SHP77 (cell line): ENCODE measurements around the gene TRIO.

Source experiments
- DNase-seq, 2 experiments: peaks; one replicate each; lab custom pipeline; 2025; lab: John Stamatoyannopoulos, UW

Gene TRIO

DNA sequence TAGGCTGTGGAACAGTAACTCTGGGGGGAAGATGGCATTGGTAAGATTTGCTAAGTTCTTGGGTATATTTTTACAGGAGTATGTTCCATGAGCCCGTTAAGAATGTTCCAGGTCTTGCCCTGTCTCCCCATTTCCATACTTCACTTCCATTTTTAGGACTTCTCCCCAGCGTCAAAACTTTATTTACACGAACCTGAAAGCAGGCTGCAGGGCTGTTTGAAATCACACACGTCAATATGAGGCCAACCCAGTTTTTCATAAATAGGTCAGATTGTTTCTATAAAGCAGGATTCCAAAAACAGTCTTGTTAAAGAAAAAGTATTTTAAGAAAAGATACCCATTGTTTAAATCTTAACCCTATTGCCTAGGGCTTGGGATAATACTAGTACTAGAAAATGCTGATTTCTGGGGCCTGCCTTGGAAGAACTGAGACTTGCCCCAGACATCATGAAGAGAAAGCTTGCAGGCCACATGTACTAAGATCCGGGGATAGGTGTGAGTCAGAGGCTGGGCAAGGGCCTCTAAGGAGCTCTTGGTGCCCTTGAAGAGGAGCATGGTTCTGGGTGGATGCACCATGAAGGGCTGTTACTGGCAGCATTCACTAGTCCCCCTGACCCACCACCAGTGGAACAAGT, 24.2 kb downstream of the TRIO start:
- no peak for DNase-seq

DNA sequence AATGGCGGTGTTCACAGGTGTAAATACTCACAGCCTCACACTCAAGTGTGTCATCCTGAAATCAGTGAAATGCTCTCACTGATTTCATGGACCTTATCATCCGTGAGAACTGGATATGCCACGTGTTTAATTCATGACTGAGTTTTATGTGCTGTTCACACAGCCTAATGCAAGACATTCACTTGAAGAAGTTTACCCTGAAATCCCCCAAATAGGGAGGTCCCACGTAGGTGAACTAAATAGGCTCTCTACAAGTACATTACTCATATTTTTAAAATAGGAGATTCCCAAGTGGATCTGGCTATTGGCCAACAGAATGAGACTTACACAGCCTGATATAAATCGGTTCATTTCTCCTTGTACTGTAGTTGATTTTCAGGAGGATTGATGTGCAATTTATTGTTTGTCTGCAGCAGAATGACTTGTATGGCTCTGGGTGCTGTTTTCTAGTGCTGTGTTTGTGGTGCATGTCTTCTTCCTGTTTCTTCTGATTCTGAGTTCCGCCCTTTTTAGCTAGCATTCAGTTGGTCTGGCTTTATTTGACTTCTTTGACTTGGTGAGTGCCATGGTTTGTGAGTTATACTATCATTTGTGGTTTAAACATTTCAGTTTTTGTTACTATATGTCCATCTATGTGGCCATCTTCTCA, 25.1 kb downstream of the TRIO start:
- DNase-seq, result peak in 1 of 2 experiments; percentile 18

DNA sequence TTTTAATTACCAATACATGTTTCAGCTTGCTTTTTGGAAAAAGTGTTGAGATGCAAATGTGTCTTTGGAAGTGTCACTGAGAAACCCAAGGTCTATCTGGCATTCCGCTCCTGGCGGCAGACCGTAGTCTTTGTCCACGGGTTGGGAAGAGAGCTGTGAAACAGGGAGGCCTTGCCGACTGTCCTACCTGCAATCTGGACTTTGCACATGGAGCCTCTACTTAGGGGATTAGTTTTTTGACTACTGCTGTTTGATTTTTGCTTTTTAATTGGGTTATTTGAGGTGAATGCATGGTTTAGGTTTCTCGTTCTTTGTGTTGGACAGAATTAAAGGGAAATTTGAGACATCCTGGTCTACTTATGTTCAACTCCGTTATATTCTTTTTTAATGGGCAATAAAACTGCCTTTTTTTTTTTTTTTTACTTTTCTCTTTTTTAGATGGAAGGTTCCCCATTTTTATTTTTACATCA, 25.7 kb downstream of the TRIO start:
- no peak for DNase-seq

DNA sequence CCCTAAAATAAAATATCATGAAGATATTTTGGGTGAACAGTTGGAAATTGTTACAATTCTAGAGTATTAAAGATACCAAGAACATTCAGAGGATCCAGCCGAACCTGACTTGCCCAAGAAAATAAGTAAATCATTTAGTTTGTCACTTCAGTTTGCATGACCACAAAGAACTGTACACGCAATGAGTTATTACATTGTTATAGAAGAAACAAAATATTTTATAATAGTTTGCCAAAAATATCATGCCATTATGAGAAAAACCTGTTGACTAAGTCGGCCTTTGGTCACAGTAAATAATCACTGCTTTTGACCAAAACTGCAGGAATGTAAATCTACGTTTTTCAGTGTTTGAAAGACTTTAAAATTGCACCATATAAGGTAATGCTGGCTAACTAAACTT, 27.9 kb downstream of the TRIO start:
- no peak for DNase-seq

DNA sequence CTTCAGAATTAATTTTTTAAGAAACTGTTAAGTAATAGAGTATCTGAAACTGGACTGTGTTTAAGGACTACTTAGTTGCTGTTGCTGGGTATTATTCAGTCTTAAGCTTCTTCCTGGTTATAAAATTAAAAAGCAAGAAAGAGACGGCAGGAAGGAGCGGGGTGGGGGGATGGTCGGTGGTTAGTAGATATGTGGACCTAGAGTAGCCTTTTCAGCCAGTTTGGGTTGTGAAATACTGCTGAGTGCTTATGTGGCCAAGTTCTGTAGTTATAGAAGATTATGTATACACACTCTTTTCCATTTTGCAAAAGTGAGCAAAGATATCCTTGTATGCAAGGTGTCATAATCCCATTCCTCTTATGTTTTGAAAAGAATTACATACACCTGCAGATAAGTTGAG, 28.5 kb downstream of the TRIO start:
- no peak for DNase-seq

DNA sequence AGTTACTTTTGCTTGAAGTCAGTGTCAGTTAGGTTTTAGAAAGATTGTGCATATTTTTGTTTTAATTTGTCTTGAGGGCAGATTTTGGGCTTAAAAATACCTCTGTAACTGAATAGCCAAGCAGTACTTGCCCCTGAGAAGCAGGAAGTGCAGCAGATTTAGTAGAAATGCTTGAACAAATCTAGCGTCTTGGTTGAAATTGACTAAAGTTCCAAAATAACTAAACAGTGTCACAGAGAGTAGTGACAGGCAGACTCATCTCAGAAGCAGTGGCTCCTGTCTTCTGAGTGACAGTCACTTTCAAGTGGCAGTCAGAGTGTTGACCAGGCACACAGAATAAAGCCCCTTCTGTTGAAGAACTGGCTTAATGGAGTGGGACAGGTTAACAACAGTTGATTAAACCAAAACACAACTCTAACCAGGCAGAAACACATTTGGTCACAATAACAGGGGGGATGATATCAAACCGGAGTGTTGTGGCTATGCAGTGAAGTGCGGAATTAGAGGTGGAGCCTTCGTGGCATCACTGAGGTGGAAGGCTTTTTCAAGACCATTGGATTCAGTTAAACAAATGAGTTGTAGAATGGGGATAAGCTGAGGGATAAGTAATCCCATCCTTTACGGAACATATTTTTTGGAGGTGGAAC, 29.1 kb downstream of the TRIO start:
- no peak for DNase-seq

DNA sequence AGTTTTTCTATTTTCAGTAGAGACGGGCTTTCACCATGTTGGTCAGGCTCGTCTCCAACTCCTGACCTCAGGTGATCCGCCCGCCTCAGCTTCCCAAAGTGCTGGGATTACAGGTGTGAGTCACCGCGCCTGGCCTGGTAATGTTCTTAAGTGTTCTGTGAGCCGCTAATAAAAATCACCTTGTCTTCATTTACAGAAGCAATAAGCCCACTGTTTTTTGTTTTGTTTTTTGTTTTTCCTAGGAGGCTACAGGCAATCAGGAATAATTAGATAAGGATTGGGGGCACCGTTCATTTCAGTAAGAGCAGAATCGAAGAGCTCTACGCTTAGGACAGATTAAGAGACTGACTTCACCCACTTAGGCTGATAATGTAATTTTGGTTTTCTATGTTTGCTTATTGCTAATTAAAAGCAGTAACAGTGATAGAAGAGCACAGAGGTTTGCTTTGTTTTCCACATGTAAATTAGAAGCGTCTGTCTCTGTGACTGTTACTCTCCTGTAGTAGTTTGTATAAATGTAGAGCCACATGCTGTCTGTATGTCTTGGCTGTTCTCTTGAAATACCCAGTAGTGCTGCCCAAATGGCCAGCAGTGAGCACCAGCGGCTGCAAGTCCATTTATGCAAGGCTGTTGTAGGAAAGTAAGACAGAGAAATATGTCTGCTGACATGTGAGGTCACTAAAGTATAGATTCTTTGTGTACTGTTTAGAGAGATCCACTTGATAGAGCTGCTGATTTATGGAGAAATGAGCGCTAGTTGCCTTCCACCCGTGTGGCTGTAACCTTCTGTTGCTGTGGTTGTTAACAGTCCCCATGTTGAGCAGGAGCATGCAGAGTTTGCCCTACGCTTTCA, 30.5 kb downstream of the TRIO start:
- DNase-seq, result peak in 1 of 2 experiments; percentile 9

DNA sequence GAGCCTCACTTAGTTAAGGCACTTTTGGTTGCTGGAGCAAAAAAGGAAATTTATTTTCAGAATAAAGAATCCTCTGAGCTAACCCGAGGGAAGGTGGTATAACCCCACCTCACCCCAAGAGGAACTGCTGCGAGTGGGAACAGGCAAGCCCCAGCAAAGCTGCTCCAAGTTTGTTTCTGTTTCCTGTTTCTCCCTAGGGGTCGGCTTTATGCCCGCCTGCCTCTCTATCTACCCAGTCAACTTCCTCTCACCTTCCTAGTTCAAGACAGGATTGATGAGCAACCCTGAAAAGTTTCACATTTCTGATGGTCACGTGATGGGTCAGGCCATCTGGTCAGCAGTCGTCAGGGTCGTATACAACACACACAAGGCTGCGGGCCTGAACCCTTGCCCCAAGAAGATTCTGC, 31.1 kb downstream of the TRIO start:
- DNase-seq, result no peak

DNA sequence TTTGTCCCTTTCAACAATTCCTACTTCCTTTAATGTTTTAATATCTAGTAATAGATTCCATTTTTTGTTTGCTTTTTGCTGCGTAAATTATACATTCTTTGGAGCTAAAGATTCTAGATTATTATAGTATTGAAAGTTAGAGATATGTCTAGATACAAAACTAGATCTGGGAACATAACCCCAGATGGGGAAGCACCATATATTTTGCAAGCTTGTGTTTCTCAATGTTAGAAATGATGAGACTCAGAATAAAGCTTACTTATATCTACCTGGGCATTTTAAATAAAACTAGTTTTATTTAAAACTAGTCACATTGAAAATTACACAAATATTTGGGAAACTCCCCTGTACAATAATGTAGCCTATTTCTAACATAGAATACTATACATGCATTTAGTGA, 32.2 kb downstream of the TRIO start:
- no peak for DNase-seq

DNA sequence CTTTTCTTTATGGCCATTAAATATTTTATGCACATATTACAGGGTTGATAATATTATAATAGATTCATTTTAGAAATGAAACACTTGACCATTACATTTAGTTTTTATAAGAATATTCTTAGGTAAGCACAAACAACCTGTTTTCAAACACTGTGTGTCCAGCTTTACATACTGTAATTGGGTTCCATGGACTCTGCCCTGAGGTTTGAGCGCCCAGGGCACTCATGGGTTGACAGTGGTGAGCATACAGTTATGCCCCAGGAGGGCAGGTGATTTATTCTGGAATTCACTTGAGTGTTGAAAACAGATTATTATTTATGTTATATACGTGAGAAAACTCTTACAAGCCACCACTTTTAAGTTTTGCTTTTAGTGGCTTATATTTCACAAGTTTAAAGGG, 33.7 kb downstream of the TRIO start:
- no peak for DNase-seq

DNA sequence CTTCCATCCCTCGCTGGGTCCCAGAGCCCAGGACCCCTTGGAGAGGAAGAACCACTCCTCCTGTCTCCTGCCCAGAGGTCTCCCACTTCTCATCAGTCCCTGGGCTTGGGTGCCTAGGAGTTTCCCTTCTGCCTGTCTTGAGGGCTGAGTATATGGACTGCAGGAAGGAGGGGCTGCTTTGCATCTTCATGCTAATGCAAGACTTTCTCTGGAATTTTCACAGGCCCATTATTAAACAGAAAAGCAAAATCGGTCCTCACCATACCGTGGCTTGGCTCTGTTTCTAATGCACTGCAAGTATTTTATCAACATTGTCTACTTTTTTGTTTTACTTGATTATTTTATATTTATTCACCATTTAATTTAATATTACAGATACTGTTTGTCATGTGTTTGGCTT, 34.5 kb downstream of the TRIO start:
- DNase-seq, result no peak

DNA sequence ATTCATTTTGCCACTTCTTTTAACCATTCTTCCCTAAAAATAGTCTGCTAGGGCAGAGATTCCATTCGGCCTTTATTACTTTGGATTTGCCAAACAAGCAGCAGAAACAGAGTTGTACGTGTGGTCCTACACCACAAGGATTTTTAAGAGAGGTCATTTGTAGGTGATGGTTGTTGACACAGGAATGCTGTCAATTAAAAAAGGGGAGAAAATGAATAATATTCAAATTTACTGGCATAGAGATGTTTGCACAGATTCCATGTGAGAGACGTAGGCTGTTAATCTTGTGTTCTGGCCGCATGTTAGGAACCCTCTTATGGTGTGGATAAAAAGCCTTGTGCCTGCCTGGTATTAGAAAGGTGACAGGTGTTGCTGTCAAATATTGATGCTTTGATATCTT, 34.9 kb downstream of the TRIO start:
- DNase-seq, result no peak

DNA sequence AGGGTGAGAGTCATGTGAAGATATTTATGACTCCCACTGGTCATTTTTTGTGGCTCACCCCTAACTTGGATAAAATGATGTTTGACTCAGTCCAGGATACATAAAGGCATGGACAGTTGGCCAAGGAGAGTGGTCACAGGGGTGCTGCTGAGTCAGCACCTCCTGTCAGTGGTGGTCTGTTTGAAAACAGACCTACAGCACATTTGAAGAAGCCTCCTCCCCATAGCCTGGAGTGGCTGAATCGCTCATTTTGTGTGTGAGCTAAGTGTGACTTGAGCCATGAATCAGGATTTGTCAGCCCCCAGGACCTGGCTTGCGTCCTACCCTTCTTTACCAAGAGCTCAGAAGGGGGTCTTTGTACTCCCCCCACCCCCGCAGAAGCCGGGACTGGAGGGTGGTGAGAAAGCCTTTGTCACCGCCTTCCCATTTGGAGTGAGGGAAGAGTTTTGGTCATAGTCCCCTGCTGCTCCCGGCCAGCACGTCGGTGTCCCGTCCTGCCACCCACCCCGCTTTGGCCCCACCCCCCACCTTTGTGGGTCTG, 35.6 kb downstream of the TRIO start:
- DNase-seq, result no peak

DNA sequence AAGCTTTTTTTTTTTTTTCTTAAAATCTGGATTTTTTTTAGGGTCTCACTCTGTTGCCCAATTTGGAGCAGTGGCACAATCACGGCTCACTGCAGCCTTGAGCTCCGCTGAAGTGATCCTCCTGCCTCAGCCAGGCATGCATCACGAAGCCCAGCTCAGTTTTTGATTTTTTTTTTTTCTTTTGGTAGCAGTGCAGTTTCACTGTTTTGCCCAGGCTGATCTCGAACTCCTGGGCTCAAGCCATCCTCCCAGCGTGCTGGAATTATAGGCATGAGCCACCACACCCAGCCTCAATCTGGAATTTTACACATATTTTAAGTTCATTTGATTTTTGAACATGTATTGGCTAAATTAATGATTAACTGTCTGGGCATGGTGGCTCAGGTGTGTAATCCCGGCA, 36.3 kb downstream of the TRIO start:
- DNase-seq, result no peak

DNA sequence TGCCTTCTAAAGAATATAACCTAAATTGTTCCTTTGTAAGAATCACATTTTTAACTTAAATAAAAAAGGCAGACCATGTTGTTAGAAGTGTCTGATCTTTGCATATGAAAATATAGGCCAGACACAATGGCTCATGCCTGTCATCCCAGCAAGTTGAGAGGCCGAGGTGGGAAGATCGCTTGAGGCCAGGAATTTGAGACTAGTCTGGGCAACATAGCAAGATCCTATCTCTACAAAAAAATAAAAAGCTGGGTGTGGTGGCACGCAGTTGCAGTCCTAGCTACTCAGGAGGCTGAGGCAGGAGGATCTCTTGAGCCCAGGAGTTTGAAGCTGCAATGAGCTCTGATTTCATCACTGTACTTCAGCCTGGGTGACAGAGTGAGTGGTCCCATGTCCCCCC, 37.3 kb downstream of the TRIO start:
- no peak for DNase-seq

DNA sequence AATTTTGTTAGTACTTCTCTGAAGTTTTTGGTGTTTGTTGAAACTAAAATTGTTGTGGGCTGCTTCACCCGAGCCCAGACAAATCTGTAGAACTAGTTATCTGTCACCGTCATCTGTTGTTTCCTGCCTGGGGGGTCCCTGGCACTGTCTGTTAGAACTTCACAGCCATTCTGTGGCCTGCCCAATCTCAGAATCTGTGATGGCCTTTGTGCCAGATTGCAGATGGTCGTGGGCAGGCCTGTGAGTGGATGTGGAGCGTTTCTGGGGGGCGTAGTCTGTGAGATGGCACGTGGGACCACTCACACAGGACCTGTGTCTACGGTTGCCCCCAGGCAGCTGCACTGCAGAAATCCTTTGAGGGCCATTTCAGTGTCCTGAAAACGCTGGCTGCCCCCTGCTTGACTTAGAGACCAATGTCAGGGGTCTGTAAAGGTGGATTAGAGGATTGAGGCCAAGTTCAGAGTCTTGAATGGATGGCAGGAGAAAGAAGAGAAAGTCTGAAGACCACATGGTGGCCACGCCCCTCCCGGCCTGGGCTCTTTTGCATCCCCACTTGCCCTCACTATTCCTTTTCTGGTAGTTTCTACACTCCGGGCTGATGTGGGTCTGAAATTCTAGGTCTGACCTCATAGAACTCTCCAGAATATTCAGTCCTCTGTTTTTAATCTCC, 38.3 kb downstream of the TRIO start:
- DNase-seq, result no peak

DNA sequence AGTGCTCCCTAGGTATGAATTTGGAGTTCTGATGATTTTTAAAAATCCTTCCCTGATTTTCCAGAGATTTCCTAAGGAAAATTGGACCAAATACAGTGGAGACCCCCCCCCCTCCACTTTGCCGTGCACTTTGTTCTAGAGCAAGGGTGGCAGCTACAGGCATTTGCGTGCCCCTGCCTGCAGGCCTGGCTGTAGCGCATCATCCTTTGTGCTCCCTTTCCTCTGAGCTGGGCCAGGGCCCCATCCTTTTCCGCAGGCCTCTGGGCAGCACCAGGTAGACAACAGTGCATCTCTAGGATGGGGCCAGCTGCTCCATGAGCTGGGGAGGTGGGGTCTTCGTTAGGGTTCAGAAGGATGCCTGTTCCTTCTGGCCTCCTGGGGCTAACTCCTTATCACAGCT, 39.6 kb downstream of the TRIO start:
- DNase-seq, result no peak

DNA sequence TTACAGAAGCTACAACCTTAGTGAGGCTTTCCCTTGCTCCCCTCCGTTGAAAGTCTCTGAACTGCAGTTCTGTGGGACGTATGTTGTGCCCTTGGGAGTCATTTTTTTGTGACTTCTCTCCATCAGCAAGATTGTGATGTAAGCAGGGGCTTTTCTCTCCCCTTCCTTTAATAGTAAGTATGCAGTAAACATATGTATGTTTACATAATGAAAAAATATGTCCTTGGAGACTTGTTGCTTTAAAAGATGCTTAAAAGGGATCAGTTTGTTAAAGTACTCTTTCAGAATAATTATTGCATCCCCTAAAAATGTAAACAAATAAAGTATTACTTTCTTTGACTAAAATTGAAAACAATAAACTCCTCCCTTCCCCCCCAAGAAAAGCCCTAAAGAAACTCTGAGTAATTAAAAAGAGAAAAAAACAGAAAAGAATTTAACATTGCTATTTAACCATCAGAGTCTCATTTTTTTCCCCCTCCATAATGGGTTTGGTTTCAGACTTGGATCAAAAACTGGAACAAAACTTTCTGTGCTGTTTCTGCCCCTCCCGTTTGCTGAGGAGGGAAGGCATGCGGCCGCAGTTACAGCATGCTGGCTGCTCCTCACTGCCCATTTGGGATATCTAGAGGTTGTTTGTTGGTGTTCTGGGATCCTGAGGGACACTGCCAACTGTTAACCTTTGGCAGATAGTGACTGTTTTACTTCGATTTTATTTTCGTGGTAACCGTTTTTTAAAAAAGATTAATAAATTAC, 40.2 kb downstream of the TRIO start:
- DNase-seq, result no peak

DNA sequence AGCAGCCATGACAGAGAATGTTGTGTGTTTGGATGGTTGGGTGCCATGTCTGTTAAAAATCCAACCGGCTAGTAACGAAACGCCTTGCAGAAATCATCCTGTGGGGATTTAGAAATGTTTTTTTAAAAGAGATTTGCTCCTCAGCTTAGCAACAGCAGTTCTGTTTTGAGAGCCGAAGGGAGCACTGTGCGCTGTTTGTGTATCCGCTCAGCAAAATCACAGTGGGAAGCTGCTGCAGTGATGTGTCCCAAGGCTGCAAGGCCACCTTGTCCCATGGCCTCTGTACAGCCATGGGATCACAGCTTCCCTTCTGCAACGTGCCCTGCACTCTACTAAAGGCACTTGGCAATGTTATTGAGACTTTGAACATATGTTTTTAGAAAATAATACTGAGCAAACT, 40.9 kb downstream of the TRIO start:
- DNase-seq, result no peak

DNA sequence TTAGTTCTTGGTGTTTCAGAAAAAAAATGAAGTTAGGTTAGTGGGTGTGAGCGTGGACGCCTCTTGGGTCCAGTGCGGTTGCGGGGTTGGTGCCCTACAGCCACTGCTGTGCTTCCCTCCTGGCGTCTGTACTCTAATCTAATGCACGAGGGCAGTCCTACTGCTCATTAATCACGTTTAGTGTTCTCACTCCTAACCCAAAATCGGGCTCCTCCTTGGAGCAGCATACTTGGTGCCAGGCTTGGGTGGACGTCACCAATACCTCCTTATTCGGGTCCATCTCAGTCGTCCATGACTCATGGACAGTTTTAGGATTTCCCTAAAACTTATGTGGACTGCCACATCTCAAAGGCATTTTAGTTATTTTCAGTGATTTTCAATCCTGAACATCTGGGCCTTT, 41.6 kb downstream of the TRIO start:
- no peak for DNase-seq
